Posterior vena cava (tissue), 2 donors: ENCODE data around the gene ERBB4. TPM values are rescaled to one million over a fixed set of nuclear protein-coding genes. Genes with fewer than 3 reads are reported as not detected.

ENCODE experiments used
- DNase-seq: peaks from one replicate; pipeline ENCODE4 v3.0.0-alpha.2; 2020; ENCODE audit warnings: low spot score
- intact Hi-C, 2 donors: fragments of 100-400 bp; cut with DNase I; formaldehyde crosslinking; loops; one replicate each; pipeline versions ENCODE4 v1.14.1 to v1.14.2; 2022 to 2023
- total RNA-seq, 2 donors: library from RNA; stranded (reverse); fragmentation: NEBNext Ultra II Directional; extraction: Animal tissue kit (Norgen Biotek cat#: 25700); gene quantifications; one replicate each; pipeline ENCODE4 v1.2.1, GENCODE V29; 2021
- donor health status: DM: yes; HTN: yes; CAD: no.
- donor health status: DM: yes; HTN: yes; CAD: no.

ERBB4 gene
- total RNA-seq, 2 donors from 2014 or later: 3.2 to 7.6 TPM

- intact Hi-C loops: no loop called here
- no peak for DNase-seq
Measured at GRCh38 chr2:211453311-211453887, 1085.2 kb downstream of the ERBB4 start.

GRCh38 chr2:211451642-211452041, 1087.0 kb downstream of the ERBB4 start:
- intact Hi-C loops: no loop called here
- no peak for DNase-seq

- no peak for DNase-seq
- intact Hi-C loops: no loop called here
Measured at GRCh38 chr2:211449819-211450218, 1088.8 kb downstream of the ERBB4 start.

- DNase-seq: no peak
- intact Hi-C loops: no loop called here
Measured at GRCh38 chr2:211447548-211447947, 1091.1 kb downstream of the ERBB4 start.

- no peak for DNase-seq
- intact Hi-C loops: no loop called here
Measured at GRCh38 chr2:211440107-211440506, 1098.5 kb downstream of the ERBB4 start.

GRCh38 chr2:211439011-211439410, 1099.6 kb downstream of the ERBB4 start:
- intact Hi-C loops: no loop called here
- no peak for DNase-seq

- intact Hi-C loops: no loop called here
- DNase-seq: no peak
Measured at GRCh38 chr2:211437396-211437795, 1101.2 kb downstream of the ERBB4 start.

GRCh38 chr2:211436182-211436581, 1102.4 kb downstream of the ERBB4 start:
- DNase-seq: no peak
- intact Hi-C loops: no loop called here

GRCh38 chr2:211435331-211435730, 1103.3 kb downstream of the ERBB4 start:
- intact Hi-C loops: no loop called here

GRCh38 chr2:211434773-211435172, 1103.8 kb downstream of the ERBB4 start:
- intact Hi-C loops: no loop called here
- DNase-seq: no peak

More at GRCh38 chr2:211435331-211435730, 1103.3 kb downstream of the ERBB4 start:
- no peak for DNase-seq

GRCh38 chr2:211429256-211429920, 1109.2 kb downstream of the ERBB4 start:
- DNase-seq: no peak
- intact Hi-C loops: no loop called here

GRCh38 chr2:211426240-211426639, 1112.4 kb downstream of the ERBB4 start:
- intact Hi-C loops: no loop called here

GRCh38 chr2:211423018-211423417, 1115.6 kb downstream of the ERBB4 start:
- intact Hi-C loops: no loop called here

More at GRCh38 chr2:211426240-211426639, 1112.4 kb downstream of the ERBB4 start:
- DNase-seq: no peak

GRCh38 chr2:211417544-211417943, 1121.1 kb downstream of the ERBB4 start:
- DNase-seq: no peak
- intact Hi-C loops: no loop called here

More at GRCh38 chr2:211423018-211423417, 1115.6 kb downstream of the ERBB4 start:
- no peak for DNase-seq

- intact Hi-C loops: no loop called here
- DNase-seq: no peak
Measured at GRCh38 chr2:211416373-211416772, 1122.2 kb downstream of the ERBB4 start.

GRCh38 chr2:211413746-211414145, 1124.9 kb downstream of the ERBB4 start:
- intact Hi-C loops: no loop called here
- no peak for DNase-seq

- intact Hi-C loops: no loop called here
- DNase-seq: no peak
Measured at GRCh38 chr2:211408483-211408891, 1130.1 kb downstream of the ERBB4 start.

- DNase-seq: no peak
- intact Hi-C loops: no loop called here
Measured at GRCh38 chr2:211407076-211407475, 1131.5 kb downstream of the ERBB4 start.

- intact Hi-C loops: no loop called here
- DNase-seq: no peak
Measured at GRCh38 chr2:211405036-211405435, 1133.6 kb downstream of the ERBB4 start.

- no peak for DNase-seq
- intact Hi-C loops: no loop called here
Measured at GRCh38 chr2:211404098-211404497, 1134.5 kb downstream of the ERBB4 start.

- intact Hi-C loops: no loop called here
- DNase-seq: no peak
Measured at GRCh38 chr2:211401328-211401727, 1137.3 kb downstream of the ERBB4 start.
